Activated T-helper 2 cell treated with anti-CD3 and anti-CD28 coated beads, Interferon-gamma antibody, Interleukin-2, Interleukin-4, amounts not matched to agents 10 μg/mL and 5 μg/mL and 100 μg/mL, durations not matched to agents 14 hours and 24 hours and 36 hours (primary cell): ENCODE data around the gene SMIM44. TPM values are rescaled to one million over a fixed set of nuclear protein-coding genes. Genes with fewer than 3 reads are reported as not detected.

Experiments used
- DNase-seq: peaks from one replicate; pipeline ENCODE4 v3.0.0; 2021; ENCODE audit warnings: low spot score
- H3K27ac Mint-ChIP-seq: one replicate; pipeline ENCODE4 v1.8.0; 2021; ENCODE audit warnings: mixed read lengths
- H3K27me3 Mint-ChIP-seq: one replicate; pipeline ENCODE4 v1.8.0; 2021; ENCODE audit warnings: low read depth, mixed read lengths
- H3K36me3 Mint-ChIP-seq: one replicate; pipeline ENCODE4 v1.8.0; 2021; ENCODE audit warnings: low read depth, mixed read lengths
- H3K4me1 Mint-ChIP-seq: one replicate; pipeline ENCODE4 v1.8.0; 2021; ENCODE audit warnings: low read depth, mixed read lengths
- H3K4me3 Mint-ChIP-seq: one replicate; pipeline ENCODE4 v1.8.0; 2021; ENCODE audit warnings: low read depth, mild to moderate bottlenecking, moderate library complexity, mixed read lengths
- H3K9me3 Mint-ChIP-seq: one replicate; pipeline ENCODE4 v1.8.0; 2021; ENCODE audit warnings: mixed read lengths
- intact Hi-C: fragments of 100-400 bp; cut with micrococcal nuclease; formaldehyde crosslinking; loops from one replicate; pipeline ENCODE4 v1.15.1; 2023
- total RNA-seq: library from RNA; stranded (reverse); gene quantifications from 2 replicates; pipeline ENCODE4 v1.2.3, GENCODE V29; 2022

Gene SMIM44
- total RNA-seq, 1 donor from 2014 or later = not detected

DNA sequence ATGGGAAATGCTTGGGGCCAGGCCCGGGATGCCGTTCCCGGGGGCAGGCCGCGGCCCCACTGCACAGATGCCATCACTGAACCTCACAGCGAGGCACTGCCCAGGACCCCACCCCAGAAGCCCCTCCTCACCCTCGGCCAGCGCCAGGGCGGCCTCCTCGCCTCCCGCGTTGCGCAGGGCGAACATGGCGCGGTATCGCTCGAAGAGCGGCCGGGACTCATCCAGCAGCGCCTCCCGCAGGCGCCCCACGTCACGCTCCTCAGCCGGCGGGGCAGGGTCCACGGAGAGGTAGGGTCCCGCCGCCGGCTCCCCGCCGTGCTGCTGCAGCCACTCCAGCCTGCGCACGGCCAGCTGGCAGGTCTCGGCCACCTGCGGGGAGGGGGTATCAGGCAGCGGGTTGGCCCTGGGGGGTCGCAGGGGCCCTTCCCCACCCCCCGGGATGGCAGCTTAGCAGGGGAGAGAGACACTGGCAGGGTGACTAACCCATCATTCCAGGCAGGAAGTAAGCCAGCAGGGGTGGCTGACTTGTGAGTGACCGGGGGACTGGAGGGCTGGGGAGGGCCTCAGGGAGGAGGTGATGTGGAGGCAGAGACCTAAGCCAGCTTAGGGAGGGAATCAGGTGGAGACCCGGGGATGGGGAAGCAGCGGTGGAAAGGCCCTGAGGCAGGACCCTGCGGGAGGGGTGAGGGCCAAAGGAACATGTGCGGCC is 9.0 kb upstream of the SMIM44 start:
- DNase-seq = no peak
- intact Hi-C loops = no loop called here
- Mint-ChIP-seq H3K36me3 (peaks cover 34% of the 10 kb centered on the region), H3K27me3 (no peaks in the 10 kb centered on the region), H3K9me3 (no peaks in the 10 kb centered on the region), H3K4me1 (peaks cover 3% of the 10 kb centered on the region), H3K27ac (no peak overlapping the region), H3K4me3 (no peak overlapping the region)

DNA sequence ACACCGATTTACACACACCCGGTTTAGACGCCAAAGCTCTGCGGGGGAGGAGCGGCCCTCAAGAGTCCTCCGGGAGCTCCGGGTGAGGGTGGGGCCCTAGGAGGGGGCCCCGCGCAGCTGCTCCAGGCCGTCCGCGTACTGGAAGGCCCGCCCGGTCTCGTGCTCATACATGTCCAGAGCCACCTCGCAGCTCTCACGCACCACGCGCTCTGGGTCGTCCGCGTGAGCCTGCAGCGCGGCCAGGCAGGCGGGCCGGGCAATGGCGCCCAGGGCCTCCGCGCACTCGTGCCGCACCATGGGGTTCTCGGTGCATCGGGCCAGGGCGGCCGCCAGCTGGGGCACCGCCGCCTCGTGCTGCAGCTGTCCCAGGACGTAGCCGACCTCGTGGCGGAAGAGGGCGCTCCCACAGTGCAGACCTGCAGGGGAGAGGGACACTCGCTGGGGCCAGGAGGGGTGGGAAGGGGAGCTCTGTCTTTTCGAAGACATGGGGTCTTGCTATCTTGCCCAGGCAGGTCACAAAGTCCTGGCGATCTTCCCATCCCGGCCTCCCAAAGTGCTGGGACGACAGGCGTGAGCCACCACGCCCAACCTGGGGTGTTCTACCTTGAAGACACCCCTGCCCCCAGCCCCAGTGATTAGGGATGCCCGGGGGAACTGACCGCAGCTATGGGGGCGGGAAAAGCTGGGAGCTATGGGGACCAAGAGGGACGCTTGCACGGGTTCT is 8.3 kb upstream of the SMIM44 start:
- DNase-seq = no peak
- Mint-ChIP-seq H3K36me3 (peaks cover 28% of the 10 kb centered on the region), H3K4me3 (no peak overlapping the region), H3K27me3 (no peaks in the 10 kb centered on the region), H3K9me3 (no peaks in the 10 kb centered on the region), H3K4me1 (peaks cover 3% of the 10 kb centered on the region), H3K27ac (no peak overlapping the region)
- intact Hi-C loops = no loop called here

DNA sequence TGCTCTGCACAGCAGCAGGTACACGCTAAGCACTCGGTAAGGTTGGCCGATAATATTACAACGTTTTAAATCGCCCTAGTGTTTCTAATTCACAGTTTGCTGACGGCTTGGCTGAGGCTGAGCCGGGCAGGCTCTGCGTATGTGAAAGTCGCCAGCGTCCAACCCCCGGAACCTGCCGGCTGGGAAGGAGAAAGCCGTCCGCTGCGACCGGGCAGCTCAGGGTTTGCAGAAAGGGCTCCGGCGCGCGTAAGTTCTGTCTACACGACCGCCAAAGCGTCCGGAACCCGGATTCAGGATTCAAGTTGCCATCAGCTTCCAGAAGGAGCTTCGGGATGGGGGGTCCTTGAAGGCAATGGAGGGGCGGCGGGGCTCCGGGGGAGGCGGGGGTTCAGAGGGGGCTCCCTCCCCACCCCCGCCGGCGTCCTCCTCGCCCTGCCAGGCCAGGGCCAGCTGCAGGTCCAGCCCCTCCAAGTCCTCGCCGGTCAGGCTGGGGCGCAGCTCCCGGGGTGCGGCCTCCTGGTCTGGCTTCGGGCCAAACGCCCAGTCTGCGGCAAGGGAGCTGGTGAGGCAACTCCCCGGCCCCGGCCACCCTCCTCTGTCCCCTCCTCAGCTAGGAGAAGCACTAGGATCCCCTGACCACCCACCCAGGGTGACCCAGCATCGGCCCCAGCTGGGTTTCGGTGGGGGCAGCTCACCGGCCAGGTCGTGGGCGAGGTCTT is 575 bp downstream of the SMIM44 start:
- Mint-ChIP-seq H3K27me3 (peaks cover 2% of the 10 kb centered on the region), H3K4me1 (peaks cover 12% of the 10 kb centered on the region), H3K36me3 (no peaks in the 10 kb centered on the region), H3K4me3 (no peak overlapping the region), H3K27ac (no peak overlapping the region), H3K9me3 (no peaks in the 10 kb centered on the region)
- intact Hi-C loops = no loop called here
- no peak for DNase-seq

DNA sequence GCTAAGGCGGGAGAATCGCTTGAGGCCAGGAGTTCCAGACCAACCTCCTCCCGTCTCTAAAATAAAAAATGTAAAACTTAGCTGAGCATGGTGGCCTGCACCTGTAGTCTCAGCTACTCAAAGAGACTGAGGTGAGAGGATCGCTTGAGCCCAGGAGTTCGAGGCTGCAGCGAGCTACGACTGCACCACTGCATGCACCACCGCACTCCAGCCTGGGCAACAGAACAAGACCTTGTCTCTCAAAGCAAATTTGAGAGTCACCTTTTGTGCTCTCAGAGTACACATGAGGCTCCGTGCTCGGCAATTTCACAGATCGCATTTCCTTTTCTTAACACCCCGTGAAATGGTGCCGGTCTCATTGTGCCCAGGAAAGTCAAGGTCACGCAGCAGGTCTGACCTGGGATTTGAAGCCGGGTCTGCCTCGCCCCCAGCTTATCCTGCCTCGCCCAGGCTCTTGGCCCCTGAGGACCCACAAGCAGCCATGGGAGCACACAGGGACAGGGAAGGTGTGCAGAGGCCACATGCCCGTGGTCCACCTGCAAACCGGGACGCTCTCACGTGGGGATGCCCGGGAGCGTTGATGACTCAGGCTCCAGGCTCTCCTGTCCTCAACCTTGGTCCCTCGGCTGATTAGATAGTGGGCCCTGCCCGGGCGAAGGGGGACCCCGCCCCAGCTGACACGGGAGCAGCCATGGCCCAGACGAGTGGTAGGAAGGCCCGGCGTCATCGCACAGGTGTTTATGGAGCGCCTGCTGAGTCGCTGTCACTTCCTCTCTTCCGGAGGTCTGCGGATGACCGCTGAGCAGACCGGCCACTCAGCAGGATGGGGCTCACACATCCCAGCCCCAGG is 1.8 kb downstream of the SMIM44 start:
- DNase-seq = no peak
- Mint-ChIP-seq H3K4me1 (peaks cover 12% of the 10 kb centered on the region), H3K27me3 (peaks cover 2% of the 10 kb centered on the region), H3K9me3 (no peaks in the 10 kb centered on the region), H3K36me3 (no peaks in the 10 kb centered on the region), H3K27ac (no peak overlapping the region), H3K4me3 (no peak overlapping the region)
- intact Hi-C loops = no loop called here

DNA sequence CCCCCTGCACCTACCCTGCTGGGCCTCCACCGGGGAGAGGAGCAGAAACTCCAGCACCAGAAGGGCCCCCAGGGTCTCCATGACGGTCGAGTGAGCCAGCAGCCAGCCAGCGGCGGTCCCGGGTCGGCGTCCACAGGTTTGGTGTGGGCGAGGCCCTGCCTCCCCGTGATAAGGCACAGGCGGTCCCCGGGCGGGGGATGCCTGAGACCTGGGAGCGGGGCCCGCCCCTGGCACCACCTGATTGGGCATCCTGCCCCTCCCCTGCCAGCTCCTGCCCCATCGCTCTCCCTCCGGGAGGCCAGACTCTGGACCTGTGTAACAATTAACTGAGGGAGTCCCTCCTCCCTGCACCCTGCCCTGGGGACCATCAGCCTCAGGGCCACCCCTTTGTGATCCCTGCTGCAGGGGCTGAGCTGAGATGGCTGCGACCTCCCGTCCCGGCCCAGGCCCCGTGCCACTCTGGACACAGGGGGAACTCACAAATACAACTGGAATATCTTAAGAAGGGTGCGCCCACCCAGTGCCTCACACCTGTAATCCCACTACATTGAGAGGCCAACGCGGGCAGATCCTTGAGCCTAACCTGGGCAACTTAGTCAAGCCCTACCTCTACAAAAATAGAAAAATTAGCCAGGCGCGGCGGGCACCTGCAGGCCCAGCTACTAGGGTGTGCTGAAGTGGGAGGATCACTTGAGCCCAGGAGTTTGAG is 2.7 kb downstream of the SMIM44 start, which contains the start of gene SMIM24:
SMIM24 (minus strand) TSS at position 143 of the 709 bp plus-strand sequence; CDS start at position 81, 62 bp downstream.
- Mint-ChIP-seq H3K27ac (no peak within 1 kb of the TSS), H3K27me3 (peaks cover 2% of the 10 kb centered on the region), H3K9me3 (no peaks in the 10 kb centered on the region), H3K36me3 (no peaks in the 10 kb centered on the region), H3K4me1 (peaks cover 12% of the 10 kb centered on the region), H3K4me3 (peak within 1 kb of the TSS; percentile 23)
- intact Hi-C loops = no loop called here
- DNase-seq = no peak

DNA sequence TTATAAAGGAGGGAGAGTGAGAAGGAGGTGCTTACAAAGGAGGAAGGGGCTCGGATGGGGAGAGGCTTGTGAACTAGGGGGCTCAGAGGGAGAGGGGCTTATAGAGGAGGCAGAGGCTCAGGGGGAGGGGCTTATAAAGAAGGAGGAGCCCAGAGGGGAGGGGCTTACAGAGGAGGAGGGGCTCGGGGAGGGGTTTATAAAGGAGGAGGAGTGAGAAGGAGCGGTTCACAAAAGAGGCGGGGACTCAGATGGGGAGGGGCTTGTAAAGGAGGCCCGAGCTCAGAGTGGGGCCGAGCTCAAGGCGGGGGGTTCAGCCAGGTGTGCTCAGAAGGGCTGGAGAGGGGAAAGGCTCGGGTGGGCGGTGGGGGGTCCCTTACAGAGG is 3.4 kb downstream of the SMIM44 start:
- Mint-ChIP-seq H3K4me1 (peaks cover 12% of the 10 kb centered on the region), H3K27ac (no peak overlapping the region), H3K9me3 (no peaks in the 10 kb centered on the region), H3K4me3 (peak overlapping the region; percentile 23), H3K27me3 (peaks cover 2% of the 10 kb centered on the region), H3K36me3 (no peaks in the 10 kb centered on the region)
- intact Hi-C loops = no loop called here
- DNase-seq = no peak

DNA sequence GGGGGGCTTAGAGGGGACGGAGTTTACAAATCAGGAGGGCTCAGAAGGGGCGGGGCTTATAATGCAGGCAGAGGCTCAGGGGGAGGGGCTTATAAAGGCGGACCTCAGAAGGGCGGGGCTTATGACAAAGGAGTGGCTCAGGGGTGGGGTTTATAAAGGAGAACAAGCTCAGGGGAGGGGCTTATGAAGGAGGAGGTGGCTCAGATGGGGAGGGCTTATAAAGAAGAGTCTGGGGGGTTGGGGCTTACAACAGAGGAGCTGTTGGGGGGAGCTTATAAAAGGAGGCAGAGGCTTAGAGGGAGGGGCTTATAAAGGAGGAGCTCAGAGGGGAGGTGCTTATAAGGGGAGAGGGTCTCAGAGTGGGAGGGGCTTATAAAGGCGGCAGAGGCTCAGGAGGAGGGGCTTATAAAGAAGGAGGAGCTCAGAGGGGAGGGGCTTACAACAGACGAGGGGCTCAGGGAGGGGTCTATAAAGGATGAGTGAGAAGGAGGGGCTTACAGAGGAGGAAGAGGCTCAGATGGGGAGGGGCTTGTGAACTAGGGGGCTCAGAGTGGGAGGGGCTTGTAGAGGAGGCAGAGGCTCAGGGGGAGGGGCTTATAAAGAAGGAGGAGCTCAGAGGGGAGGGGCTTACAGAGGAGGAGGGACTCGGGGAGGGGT is 3.9 kb downstream of the SMIM44 start:
- H3K4me3 Mint-ChIP-seq = peak overlapping the region; percentile 23
- DNase-seq = peak; percentile 44
- no peak overlapping the region for H3K27ac Mint-ChIP-seq
- intact Hi-C loops = no loop called here
- no peaks in the 10 kb centered on the region for H3K9me3 Mint-ChIP-seq
- peaks cover 12% of the 10 kb centered on the region for H3K4me1 Mint-ChIP-seq
- H3K36me3 Mint-ChIP-seq = no peaks in the 10 kb centered on the region
- H3K27me3 Mint-ChIP-seq = peaks cover 2% of the 10 kb centered on the region

DNA sequence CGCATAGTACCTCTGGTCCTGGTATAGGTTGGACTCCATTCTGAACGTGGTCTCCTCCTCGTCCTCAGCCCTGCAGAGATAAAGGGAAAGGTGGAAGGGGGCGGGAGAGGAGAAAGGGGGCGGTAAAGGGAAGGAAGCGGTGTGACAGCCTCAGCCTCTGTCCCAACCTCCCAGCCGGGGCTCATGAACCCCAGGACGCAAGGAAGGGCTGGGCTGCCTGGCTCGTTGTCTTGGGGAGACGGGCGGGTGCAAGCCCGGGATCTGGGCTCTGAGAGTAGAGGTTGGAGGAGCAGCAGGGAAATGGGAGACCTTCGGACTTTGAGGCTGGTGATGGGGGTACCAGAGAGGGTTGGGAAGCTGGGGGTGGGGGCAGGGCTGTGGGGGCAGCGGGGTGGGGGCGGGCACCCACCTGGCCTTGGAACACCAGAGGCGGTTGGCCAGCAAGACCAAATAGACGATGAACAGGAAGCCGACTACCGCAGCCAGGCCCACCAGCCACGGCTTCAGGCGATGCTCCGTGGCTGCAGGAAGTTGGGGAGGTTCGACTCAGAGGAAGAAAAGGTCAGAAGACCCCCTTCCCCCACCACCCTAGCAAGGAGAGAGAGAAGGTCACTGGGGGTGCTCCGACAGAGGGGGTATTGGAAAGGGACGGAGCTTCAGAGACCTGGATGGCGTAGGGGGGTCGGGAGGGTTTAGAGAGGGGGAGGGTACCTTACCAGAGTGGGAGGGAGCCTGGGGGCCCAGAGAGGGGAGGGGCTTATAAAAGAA is 4.6 kb downstream of the SMIM44 start:
- intact Hi-C loops = no loop called here
- Mint-ChIP-seq H3K4me1 (peaks cover 12% of the 10 kb centered on the region), H3K36me3 (no peaks in the 10 kb centered on the region), H3K9me3 (no peaks in the 10 kb centered on the region), H3K4me3 (peak overlapping the region; percentile 71), H3K27me3 (peaks cover 2% of the 10 kb centered on the region), H3K27ac (no peak overlapping the region)
- DNase-seq = no peak

DNA sequence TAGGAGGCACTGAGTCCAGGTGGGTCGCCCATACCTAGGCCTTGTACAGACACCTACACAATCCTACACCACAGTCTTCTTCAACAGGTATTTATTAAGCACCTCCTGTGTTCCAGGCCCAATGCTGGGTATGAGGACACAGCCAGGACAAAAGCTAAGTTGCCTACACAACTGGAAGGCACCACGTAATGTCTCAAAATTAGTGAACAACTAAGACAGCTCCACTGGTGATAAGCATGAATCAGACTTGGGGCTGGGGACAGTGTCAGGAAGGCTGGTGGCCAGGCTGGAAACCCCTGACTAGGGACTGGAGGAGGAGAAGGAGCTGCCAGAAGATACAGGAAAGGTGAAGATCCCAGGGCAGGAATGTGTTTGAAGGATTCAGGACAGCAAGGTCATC is 5.3 kb downstream of the SMIM44 start:
- Mint-ChIP-seq H3K27ac (no peak overlapping the region), H3K27me3 (peaks cover 2% of the 10 kb centered on the region), H3K4me3 (peak overlapping the region; percentile 40), H3K9me3 (no peaks in the 10 kb centered on the region), H3K36me3 (no peaks in the 10 kb centered on the region), H3K4me1 (peaks cover 12% of the 10 kb centered on the region)
- intact Hi-C loops = no loop called here
- no peak for DNase-seq

DNA sequence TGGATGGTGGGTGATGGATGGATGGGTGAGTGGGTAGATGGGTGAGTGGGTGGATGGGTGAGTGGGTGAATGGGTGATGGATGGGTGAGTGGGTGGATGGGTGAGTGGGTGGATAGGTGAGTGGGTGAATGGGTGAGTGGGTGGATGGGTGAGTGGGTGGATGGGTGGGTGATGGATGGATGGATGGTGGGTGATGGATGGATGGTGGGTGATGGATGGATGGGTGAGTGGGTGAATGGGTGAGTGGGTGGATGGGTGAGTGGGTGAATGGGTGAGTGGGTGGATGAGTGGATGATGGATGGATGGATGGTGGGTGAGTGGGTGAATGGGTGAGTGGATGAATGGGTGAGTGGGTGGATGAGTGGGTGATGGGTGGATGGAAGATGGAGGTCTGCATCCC is 5.7 kb downstream of the SMIM44 start:
- Mint-ChIP-seq H3K4me3 (no peak overlapping the region), H3K27ac (no peak overlapping the region)
- intact Hi-C loops = no loop called here

DNA sequence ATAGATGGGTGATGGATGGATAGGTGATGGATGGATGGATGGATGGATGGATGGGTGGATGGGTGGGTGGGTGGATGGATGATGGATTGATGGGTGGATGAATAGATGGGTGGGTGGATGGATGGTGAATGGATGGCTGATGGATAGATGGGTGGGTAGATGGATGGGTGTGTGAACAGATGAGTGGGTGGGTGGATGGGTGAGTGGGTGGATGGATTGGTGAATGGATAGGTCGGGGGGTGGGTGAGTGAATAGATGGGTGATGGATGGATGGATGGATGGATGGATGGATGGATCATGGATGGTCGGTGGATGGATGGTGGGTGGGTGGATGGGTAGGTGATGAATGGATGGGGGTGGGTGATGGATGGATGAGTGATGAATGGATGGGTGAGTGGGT is 6.4 kb downstream of the SMIM44 start:
- no peaks in the 10 kb centered on the region for H3K36me3 Mint-ChIP-seq
- peaks cover 2% of the 10 kb centered on the region for H3K27me3 Mint-ChIP-seq
- H3K4me1 Mint-ChIP-seq = peaks cover 12% of the 10 kb centered on the region
- H3K4me3 Mint-ChIP-seq = no peak overlapping the region
- no peak for DNase-seq
- intact Hi-C loops = no loop called here
- H3K27ac Mint-ChIP-seq = no peak overlapping the region
- H3K9me3 Mint-ChIP-seq = no peaks in the 10 kb centered on the region

More for the DNA sequence above, 5.7 kb downstream of the SMIM44 start:
- Mint-ChIP-seq H3K9me3 (no peaks in the 10 kb centered on the region), H3K4me1 (peaks cover 12% of the 10 kb centered on the region), H3K36me3 (no peaks in the 10 kb centered on the region), H3K27me3 (peaks cover 2% of the 10 kb centered on the region)
- no peak for DNase-seq
